Kidney epithelial cell (primary cell): ENCODE results near the gene CD99L2. TPM values are rescaled to one million over a fixed set of nuclear protein-coding genes. Genes with fewer than 3 reads are reported as not detected.
"Not testable (repeated sequence)": the region's sequence is repeated elsewhere in the genome, so short reads cannot be mapped to it uniquely, and the experiment has no call there.

Source experiments
- DNase-seq: peaks from one replicate; pipeline ENCODE4 v3.0.0-alpha.2; 2010; ENCODE audit warnings: low read depth
- H3K27me3 ChIP-seq: 2 replicates; pipeline ENCODE4 v1.6.0; 2011; ENCODE audit warnings: low read length; ENCODE audit not compliant: control insufficient read depth, insufficient read depth
- H3K36me3 ChIP-seq: 2 replicates; pipeline ENCODE4 v1.5.1; 2011; ENCODE audit warnings: low read length; ENCODE audit not compliant: control insufficient read depth, insufficient read depth
- H3K4me3 ChIP-seq: 2 replicates; pipeline ENCODE4 v1.5.1; 2011; ENCODE audit warnings: low read depth, mild to moderate bottlenecking, control low read depth, low read length
- total RNA-seq: library from RNA; depleted of rRNA; stranded (reverse); fragments of >200 nt; gene quantifications from 2 replicates; pipeline ENCODE4 v1.2.3, GENCODE V29; 2015
- TF ChIP-seq, protein P1 (sequence below): IDR thresholded peaks from 2 replicates; pipeline ENCODE4 v1.5.1; 2011; ENCODE audit warnings: mild to moderate bottlenecking, moderate library complexity, low read length, control low read depth, inconsistent platforms; ENCODE audit not compliant: insufficient read depth, poor library complexity, severe bottlenecking

CD99L2 gene
- total RNA-seq, 1 donor from 2014 or later = 29.8 TPM

DNA sequence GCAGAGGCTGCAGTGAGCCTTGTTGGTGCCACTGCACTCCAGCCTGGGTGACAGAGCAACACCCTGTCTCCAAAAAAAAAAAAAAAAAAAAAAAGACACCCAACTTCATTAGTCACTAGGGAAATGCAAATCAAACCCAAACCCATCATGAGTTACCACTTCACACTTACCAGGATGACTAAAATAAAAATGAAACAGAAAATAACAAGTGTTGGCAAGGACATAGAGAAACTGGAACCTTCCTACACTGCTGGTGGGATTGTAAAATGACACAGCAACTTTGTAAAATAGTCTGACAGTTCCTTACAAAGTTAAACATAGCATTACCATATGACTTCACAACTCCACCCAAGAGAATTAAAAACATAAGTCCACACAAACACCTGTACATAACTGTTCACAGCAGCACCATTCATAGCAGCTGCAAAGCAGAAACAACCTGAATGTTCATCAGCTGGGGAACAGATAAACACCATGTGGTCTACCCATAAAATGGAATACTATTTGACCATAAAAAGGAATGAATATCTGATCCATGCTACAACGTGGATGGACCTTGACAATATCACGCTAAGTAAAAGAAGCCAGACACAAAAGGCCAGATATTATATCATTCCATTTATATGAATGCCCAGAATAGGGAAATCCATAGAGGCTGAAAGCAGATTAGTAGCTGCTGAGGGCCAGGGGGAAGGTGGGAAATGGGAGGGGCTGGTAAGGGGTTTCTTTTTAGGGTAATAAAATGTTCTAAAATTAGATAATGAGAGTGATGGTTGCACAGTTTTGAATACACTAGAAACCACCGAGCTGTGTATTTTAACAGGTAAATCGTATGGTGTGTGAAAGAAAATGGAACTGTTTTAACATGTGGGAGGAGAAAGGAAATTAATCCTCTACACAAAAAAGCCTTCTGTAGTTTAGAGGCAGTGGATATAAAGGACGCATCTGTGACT is 18.3 kb downstream of the CD99L2 start:
- DNase-seq = no peak
- Histone ChIP-seq H3K4me3 (no peak overlapping the region), H3K36me3 (no peaks in the 10 kb centered on the region), H3K27me3 (no peaks in the 10 kb centered on the region)
- TF ChIP-seq, protein P1, sequence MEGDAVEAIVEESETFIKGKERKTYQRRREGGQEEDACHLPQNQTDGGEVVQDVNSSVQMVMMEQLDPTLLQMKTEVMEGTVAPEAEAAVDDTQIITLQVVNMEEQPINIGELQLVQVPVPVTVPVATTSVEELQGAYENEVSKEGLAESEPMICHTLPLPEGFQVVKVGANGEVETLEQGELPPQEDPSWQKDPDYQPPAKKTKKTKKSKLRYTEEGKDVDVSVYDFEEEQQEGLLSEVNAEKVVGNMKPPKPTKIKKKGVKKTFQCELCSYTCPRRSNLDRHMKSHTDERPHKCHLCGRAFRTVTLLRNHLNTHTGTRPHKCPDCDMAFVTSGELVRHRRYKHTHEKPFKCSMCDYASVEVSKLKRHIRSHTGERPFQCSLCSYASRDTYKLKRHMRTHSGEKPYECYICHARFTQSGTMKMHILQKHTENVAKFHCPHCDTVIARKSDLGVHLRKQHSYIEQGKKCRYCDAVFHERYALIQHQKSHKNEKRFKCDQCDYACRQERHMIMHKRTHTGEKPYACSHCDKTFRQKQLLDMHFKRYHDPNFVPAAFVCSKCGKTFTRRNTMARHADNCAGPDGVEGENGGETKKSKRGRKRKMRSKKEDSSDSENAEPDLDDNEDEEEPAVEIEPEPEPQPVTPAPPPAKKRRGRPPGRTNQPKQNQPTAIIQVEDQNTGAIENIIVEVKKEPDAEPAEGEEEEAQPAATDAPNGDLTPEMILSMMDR = no peak

DNA sequence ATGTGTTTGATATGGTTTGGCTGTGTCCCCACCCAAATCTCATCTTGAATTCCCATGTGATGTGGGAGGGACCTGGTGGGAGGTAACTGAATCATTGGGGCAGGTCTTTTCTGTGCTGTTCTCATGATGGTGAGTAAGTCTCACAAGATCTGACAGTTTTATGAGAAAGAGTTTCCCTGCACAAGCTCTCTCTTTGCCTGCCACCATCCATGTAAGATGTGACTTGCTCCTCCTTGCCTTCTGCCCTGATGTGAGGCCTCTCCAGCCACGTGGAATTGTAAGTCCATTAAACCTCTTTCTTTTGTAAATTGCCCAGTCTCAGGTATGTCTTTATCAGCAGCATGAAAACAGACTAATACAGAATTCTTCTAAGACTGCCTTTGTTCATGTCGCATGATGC is 22.8 kb downstream of the CD99L2 start:
- H3K4me3 ChIP-seq, H3K36me3 ChIP-seq, DNase-seq, H3K27me3 ChIP-seq: not testable (repeated sequence)

DNA sequence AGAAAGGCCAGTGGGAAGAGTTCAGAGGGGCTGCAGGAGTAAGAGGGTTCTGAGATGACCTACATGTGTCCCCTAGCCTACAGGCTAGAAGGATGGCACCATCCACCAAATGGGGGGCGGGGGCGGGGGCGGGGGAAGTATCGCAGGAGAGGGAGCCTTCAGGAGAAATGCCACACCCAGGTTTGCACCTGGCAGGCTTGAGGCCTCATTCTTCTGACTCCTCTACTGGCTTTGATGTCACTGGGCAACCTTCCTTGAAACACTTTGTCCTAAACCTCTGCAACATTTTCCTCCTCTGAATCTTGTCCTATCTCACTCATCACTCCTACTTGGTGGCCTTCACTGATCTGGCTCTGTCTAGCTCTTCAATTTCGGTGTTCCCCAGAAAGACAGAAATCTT is 24.0 kb downstream of the CD99L2 start:
- no peak for DNase-seq
- TF ChIP-seq, protein P1 = no peak
- H3K36me3 ChIP-seq = no peaks in the 10 kb centered on the region
- no peak overlapping the region for H3K4me3 ChIP-seq
- H3K27me3 ChIP-seq = no peaks in the 10 kb centered on the region

DNA sequence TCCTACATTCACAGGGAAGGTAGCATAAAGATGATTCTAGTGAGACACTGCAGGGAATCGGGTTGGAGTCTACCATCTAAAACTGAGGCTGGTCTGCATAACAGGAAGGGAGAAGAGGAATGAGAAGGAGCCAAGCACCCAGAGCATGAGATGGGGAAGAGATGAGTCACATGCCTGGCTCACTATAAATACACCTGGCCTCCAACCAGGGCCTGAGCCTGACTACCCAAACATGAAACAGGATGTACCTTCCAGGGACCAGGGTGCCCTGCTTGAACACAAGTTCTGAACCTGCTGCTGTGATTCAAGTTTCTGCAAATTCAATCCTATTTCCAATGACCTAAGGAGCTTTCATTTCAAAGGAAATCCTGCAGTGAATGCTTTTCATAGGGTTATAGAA is 24.9 kb downstream of the CD99L2 start:
- TF ChIP-seq, protein P1 = no peak
- no peak overlapping the region for H3K4me3 ChIP-seq
- no peaks in the 10 kb centered on the region for H3K36me3 ChIP-seq
- no peak for DNase-seq
- H3K27me3 ChIP-seq = no peaks in the 10 kb centered on the region

DNA sequence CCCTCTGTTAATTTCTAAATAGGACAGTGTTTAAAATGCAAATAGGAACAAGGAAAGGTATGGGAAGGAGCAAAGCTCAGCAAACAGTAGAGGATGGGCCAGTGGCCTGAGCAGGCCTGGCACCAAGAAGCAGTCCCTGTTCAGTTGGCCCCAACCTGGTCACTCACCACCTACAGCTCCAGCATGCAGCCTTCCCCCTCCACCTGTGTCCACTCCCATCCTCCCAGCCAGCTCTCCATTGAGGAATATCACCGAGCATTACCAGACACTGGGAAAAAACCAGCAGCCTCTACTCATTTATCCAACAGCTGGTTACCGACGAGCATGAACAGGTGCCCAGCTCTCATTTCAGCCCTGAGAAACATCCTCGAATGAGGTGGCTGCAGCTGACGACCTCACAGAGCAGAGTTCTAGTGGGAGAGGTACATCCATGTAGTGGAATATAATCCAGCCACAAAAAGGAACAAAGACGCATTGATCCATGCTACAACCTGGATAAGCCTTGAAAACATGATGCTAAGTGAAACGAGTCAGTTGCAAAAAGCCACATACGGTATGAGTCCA is 25.6 kb downstream of the CD99L2 start:
- TF ChIP-seq, protein P1 = no peak
- Histone ChIP-seq H3K36me3 (no peaks in the 10 kb centered on the region), H3K27me3 (no peaks in the 10 kb centered on the region), H3K4me3 (no peak overlapping the region)
- no peak for DNase-seq

DNA sequence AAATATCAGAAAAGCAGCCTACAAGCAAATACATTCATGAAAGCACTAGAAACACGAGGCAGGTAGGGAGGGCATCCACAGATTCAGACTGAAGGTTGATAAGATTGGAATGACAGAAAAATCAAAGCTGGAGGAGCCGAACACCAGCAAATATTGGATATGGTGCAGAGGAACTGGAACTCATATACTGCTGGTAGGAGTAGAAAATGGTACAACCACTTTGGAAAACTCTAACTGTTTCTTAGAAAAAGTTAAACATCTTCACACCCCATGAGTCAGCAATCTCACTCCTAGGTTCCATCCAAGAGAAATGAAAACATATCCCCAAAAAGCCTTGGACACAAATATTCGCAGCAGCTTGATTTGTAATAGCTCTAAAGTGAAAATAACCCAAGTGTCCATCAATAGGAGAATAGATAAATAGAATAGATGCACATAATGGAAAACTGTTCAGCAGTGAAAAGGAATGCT is 27.1 kb downstream of the CD99L2 start:
- TF ChIP-seq, protein P1 = no peak
- no peaks in the 10 kb centered on the region for H3K27me3 ChIP-seq
- no peak for DNase-seq

More for the DNA sequence above, 27.1 kb downstream of the CD99L2 start:
- Histone ChIP-seq H3K4me3 (no peak overlapping the region), H3K36me3 (no peaks in the 10 kb centered on the region)
